ENCODE measurements around the gene APH1B.

The APH1B gene

GRCh38 chr15:63357731-63358130 lies 80.3 kb downstream of the APH1B start:
- no peak for DNase-seq

DNA sequence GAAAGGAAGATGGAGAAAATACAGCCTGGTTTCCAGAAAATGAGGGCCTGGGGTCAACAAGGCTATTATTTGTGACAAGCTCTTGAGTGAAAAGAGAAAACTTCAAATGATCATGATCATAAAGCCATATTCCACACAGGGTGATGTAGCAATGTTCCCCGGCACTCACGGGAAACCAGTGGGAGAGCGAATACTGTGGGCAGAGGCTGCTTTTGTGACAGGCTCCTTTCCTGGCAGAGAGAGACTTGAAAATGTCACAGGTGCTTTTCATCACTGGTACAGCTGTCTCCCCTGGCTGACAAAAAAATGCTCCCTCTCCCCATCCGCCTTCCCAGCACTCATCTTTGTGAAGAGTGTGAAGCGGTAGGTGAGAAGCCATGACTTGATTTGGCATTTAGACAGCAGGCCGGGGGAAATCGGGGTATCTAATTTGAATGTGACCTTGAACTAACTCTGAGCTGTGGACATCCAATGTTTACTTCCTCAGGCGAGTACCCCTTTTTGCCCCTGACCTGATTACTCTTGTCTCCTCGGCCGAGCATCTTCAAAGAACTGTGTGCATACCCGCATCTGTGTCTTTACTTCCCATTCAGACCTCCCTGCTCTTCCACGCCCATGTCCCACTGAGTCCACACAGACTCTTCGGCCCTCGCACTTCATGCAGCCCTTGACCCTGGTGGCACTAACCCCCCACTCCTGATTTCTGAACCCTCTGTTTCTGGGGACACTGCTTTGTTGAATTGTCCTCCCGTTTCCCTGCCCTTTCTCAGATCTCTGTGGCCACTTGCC lies 81.0 kb downstream of the APH1B start:
- DNase-seq: no peak

Measured in NCI-H1048 (cell line).